PC-3 (cell line): ENCODE results near the gene UHRF1. TPM values are rescaled to one million over a fixed set of nuclear protein-coding genes. Genes with fewer than 3 reads are reported as not detected.

Source experiments
- ATAC-seq: fragments of 200-7000 bp; cut with Tn5 transposase; 2 replicates; pipeline ENCODE4 v1.9.1; 2020; ENCODE audit warnings: mild to moderate bottlenecking, moderate library complexity
- BruUV-seq: library from RNA; stranded (reverse); fragments of 400-500 nt; replicated peaks from 2 replicates; lab custom pipeline; 2021; lab: Mats Ljungman, UMichigan
- CTCF ChIA-PET: fragments of 300-600 bp; sonication (Branson Sonifier 250); formaldehyde crosslinking; loops from one replicate; lab custom pipeline; 2022; ENCODE audit warnings: antibody characterized with exemption; lab: Charles Lee
- POLR2A ChIA-PET: fragments of 300-600 bp; sonication (Branson Sonifier 250); formaldehyde crosslinking; loops from one replicate; lab custom pipeline; 2022; ENCODE audit warnings: antibody characterized with exemption; ENCODE audit not compliant: unreplicated experiment; lab: Charles Lee
- DNase-seq: peaks from one replicate; pipeline ENCODE4 v3.0.0-alpha.2; 2015
- H2AFZ ChIP-seq: fragments of 300-600 bp; sonication (generic); 2 replicates; pipeline ENCODE4 v1.6.0; 2016; ENCODE audit warnings: antibody characterized with exemption, low read length
- H3F3A ChIP-seq: fragments of 300-600 bp; sonication (generic); one replicate; pipeline ENCODE4 v1.6.0; 2017; ENCODE audit warnings: antibody characterized with exemption, low read length, control low read depth, mild to moderate bottlenecking; ENCODE audit not compliant: unreplicated experiment
- H3K27ac ChIP-seq: fragments of 300-600 bp; sonication (generic); 2 replicates; pipeline ENCODE4 v1.5.1; 2016; ENCODE audit warnings: mild to moderate bottlenecking, low read length
- H3K27me3 ChIP-seq: fragments of 300-600 bp; sonication (generic); 2 replicates; pipeline ENCODE4 v1.6.1; 2016; ENCODE audit warnings: low read length, mixed read lengths
- H3K36me3 ChIP-seq: fragments of 300-600 bp; sonication (generic); 2 replicates; pipeline ENCODE4 v1.6.1; 2016; ENCODE audit warnings: low read depth, mixed run types, low read length, mixed read lengths
- H3K4me1 ChIP-seq: fragments of 300-600 bp; sonication (generic); 2 replicates; pipeline ENCODE4 v1.5.1; 2016; ENCODE audit warnings: low read length; ENCODE audit not compliant: insufficient read depth
- H3K4me2 ChIP-seq: fragments of 300-600 bp; sonication (generic); 2 replicates; pipeline ENCODE4 v1.6.0; 2016; ENCODE audit warnings: low read length
- H3K4me3 ChIP-seq: fragments of 300-600 bp; sonication (generic); 2 replicates; pipeline ENCODE4 v1.5.1; 2016; ENCODE audit warnings: mild to moderate bottlenecking, low read length, mixed read lengths
- H3K79me2 ChIP-seq: fragments of 300-600 bp; sonication (generic); 2 replicates; pipeline ENCODE4 v1.6.1; 2017; ENCODE audit warnings: low read length, mixed read lengths
- H3K9ac ChIP-seq: fragments of 300-600 bp; sonication (generic); 2 replicates; pipeline ENCODE4 v1.6.0; 2016; ENCODE audit warnings: mild to moderate bottlenecking, low read length
- H3K9me2 ChIP-seq: fragments of 300-600 bp; sonication (generic); replicated peaks from 2 replicates; pipeline ENCODE4 v1.6.1; 2016; ENCODE audit warnings: mixed run types, low read length, mixed read lengths
- H3K9me3 ChIP-seq: fragments of 300-600 bp; sonication (generic); 2 replicates; pipeline ENCODE4 v1.6.1; 2016; ENCODE audit warnings: low read length, mixed read lengths
- H4K20me1 ChIP-seq: fragments of 300-600 bp; sonication (generic); 2 replicates; pipeline ENCODE4 v1.6.1; 2016; ENCODE audit warnings: low read length, mixed read lengths
- CTCF ChIP-seq: fragments of 300-600 bp; sonication (generic); conservative IDR thresholded peaks from 2 replicates; pipeline ENCODE4 v1.5.1; 2017; ENCODE audit warnings: antibody characterized with exemption, low read depth, mild to moderate bottlenecking, low read length
- EZH2 ChIP-seq: fragments of 300-600 bp; sonication (generic); IDR thresholded peaks from one replicate; pipeline ENCODE4 v1.6.1; 2017; ENCODE audit warnings: antibody characterized with exemption, mild to moderate bottlenecking, low read length; ENCODE audit not compliant: unreplicated experiment
- EZH2phosphoT487 ChIP-seq: fragments of 300-600 bp; sonication (generic); IDR thresholded peaks from 2 replicates; pipeline ENCODE4 v1.6.1; 2018; ENCODE audit warnings: mild to moderate bottlenecking, antibody characterized with exemption, low read length, borderline replicate concordance
- intact Hi-C: fragments of 100-400 bp; cut with micrococcal nuclease; formaldehyde crosslinking; loops from 2 replicates; pipeline ENCODE4 v1.9.0; 2023
- total RNA-seq: library from RNA; depleted of rRNA; stranded (reverse); fragments of >200 nt; gene quantifications from 2 replicates; pipeline ENCODE4 v1.2.3, GENCODE V29; 2014

UHRF1 gene
- total RNA-seq, 1 experiment from 2014 or later: 163 TPM

- Histone ChIP-seq H3K4me2 (no peak overlapping the region), H3K79me2 (peaks cover 24% of the 10 kb centered on the region), H3K4me1 (peaks cover 2% of the 10 kb centered on the region), H3K27me3 (no peaks in the 10 kb centered on the region), H3K9me3 (no peaks in the 10 kb centered on the region), H3K36me3 (peaks cover 24% of the 10 kb centered on the region), H3K4me3 (no peak overlapping the region), H3K27ac (no peak overlapping the region), H3K9me2 (no peaks in the 10 kb centered on the region), H3F3A (no peaks in the 10 kb centered on the region), H3K9ac (no peak overlapping the region), H2AFZ (no peak overlapping the region), H4K20me1 (no peaks in the 10 kb centered on the region)
- ATAC-seq (no peak), DNase-seq (peak; percentile 19)
- no TSS peak for BruUV-seq
- TF ChIP-seq EZH2phosphoT487: no peak
- TF ChIP-seq CTCF: no peak
- no peak for TF ChIP-seq EZH2
- ChIA-PET CTCF (no interaction called here), POLR2A (no interaction called here)
- intact Hi-C loops: no loop called here
These were observed 48.2 kb upstream of the UHRF1 start for GRCh38 chr19:4861147-4861546.

GRCh38 chr19:4866595-4867424 lies 42.5 kb upstream of the UHRF1 start:
- peak overlapping the region; percentile 80 for H3K4me3 ChIP-seq

More at GRCh38 chr19:4866595-4867424, 42.5 kb upstream of the UHRF1 start:
- intact Hi-C loops: loop anchor here (1.0 kb wide), 1 partner anchor 55 kb away; no protein-coding TSS in a partner anchor
- CTCF ChIA-PET: interaction anchor here (0.6 to 1.3 kb wide), 5 partner anchors 44 to 879 kb away, joined by 3 to 12 read pairs (median 6); no protein-coding TSS in a partner anchor
- DNase-seq: peak; percentile 42
- TF ChIP-seq CTCF (no peak), EZH2 (no peak), EZH2phosphoT487 (no peak)
- Histone ChIP-seq H3K36me3 (no peaks in the 10 kb centered on the region), H3K79me2 (peaks cover 37% of the 10 kb centered on the region), H3K4me2 (peak overlapping the region; percentile 85), H3F3A (peaks cover 5% of the 10 kb centered on the region), H3K27me3 (no peaks in the 10 kb centered on the region), H3K9me2 (no peaks in the 10 kb centered on the region), H2AFZ (peak overlapping the region; percentile 95), H3K9ac (peak overlapping the region; percentile 80), H3K4me1 (peaks cover 22% of the 10 kb centered on the region), H3K27ac (peak overlapping the region; percentile 22), H4K20me1 (no peaks in the 10 kb centered on the region), H3K9me3 (no peaks in the 10 kb centered on the region)
- POLR2A ChIA-PET: interaction anchor here (0.6 to 0.9 kb wide), 2 partner anchors 45 to 103 kb away, joined by 3 to 4 read pairs; no protein-coding TSS in a partner anchor
- BruUV-seq: TSS peak; percentile 69
- ATAC-seq: no peak
